Measurements from ENCODE around the gene RGS18. TPM values are rescaled to one million over a fixed set of nuclear protein-coding genes. Genes with fewer than 3 reads are reported as not detected.
"Not testable (repeated sequence)": the region's sequence is repeated elsewhere in the genome, so short reads cannot be mapped to it uniquely, and the experiment has no call there.

The RGS18 gene
- total RNA-seq, 2 experiments from 2014 or later = 0.23 TPM; not detected in 1

DNA sequence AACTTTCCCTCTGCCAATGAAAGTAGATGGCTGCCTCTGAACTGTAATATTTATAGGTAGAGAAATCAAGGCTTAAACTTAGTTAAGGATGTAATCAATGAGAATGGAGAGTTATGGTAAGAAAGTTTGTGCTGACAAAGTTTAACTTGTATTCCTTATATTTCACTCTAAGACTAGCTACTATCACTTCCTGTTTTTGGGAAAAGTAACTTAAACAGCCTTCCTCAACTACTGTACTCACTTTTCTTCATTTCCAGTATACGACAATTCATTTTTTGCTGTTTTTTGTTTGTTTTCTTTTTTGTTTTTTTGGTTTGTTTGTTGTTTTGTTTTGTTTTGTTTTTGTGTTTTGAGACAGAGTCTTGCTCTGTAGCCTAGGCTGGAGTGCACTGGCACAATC lies 3.7 kb downstream of the RGS18 start:
- intact Hi-C loops (cut with micrococcal nuclease) = no loop called here
- TF ChIP-seq, protein P1, sequence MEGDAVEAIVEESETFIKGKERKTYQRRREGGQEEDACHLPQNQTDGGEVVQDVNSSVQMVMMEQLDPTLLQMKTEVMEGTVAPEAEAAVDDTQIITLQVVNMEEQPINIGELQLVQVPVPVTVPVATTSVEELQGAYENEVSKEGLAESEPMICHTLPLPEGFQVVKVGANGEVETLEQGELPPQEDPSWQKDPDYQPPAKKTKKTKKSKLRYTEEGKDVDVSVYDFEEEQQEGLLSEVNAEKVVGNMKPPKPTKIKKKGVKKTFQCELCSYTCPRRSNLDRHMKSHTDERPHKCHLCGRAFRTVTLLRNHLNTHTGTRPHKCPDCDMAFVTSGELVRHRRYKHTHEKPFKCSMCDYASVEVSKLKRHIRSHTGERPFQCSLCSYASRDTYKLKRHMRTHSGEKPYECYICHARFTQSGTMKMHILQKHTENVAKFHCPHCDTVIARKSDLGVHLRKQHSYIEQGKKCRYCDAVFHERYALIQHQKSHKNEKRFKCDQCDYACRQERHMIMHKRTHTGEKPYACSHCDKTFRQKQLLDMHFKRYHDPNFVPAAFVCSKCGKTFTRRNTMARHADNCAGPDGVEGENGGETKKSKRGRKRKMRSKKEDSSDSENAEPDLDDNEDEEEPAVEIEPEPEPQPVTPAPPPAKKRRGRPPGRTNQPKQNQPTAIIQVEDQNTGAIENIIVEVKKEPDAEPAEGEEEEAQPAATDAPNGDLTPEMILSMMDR (IDR thresholded peaks at IDR 0.05) = no peak
- Mint-ChIP-seq H3K36me3 (ENCODE audit: low read depth) (no peaks in the 10 kb centered on the region), H3K4me1 (ENCODE audit: low read depth) (no peaks in the 10 kb centered on the region), H3K4me3 (no peak overlapping the region), H3K27ac (no peak overlapping the region), H3K9me3 (no peaks in the 10 kb centered on the region), H3K27me3 (no peaks in the 10 kb centered on the region)
- ChIA-PET POLR2A (no interaction called here), CTCF (no interaction called here)
- ATAC-seq (no peak), DNase-seq (no peak)

DNA sequence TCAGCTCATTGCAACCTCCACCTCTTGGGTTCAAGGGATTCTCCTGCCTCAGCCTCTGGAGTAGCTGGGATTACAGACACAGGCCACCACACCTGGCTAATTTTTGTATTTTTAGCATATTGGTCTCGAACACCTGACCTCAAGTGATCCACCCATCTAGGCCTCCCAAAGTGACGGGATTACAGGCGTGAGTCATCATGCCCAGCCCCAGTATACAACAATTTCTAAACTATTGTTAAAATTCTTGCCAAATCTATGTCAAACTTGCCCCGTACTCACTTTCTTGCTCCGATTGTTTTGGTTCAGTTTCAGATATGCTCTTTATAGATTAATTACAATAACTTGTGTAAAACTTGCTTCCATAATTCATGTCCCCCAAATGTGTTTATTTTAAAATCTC lies 4.1 kb downstream of the RGS18 start:
- ChIA-PET CTCF (no interaction called here), POLR2A (no interaction called here)
- no peak overlapping the region for H3K27ac Mint-ChIP-seq
- H3K4me1 Mint-ChIP-seq (ENCODE audit: low read depth) = no peaks in the 10 kb centered on the region
- intact Hi-C loops (cut with micrococcal nuclease) = no loop called here
- ATAC-seq (no peak), DNase-seq (no peak)
- no peaks in the 10 kb centered on the region for H3K36me3 Mint-ChIP-seq (ENCODE audit: low read depth)
- TF ChIP-seq, protein P1 (IDR thresholded peaks at IDR 0.05) = no peak
- H3K4me3 Mint-ChIP-seq = no peak overlapping the region
- no peaks in the 10 kb centered on the region for H3K27me3 Mint-ChIP-seq
- no peaks in the 10 kb centered on the region for H3K9me3 Mint-ChIP-seq

DNA sequence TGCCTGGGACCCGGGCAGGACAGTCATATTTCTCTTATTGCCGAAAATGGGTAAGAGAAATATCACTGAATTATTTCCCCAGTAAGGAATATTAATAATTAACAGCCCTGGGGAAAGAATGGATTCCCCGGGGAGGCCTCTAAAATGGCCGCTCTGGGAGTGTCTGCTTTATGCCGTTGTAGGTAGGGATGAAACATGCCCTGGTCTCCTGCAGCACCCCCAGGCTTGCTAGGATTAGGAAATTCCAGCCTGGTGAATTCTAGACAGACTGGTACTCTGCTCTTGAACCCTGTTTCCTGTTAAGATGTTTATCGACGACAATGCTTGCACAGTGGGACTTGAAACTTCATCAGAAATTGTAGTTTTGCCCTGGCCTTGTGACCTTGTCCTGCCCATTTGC lies 6.7 kb downstream of the RGS18 start:
- H3K27me3 Mint-ChIP-seq; H3K36me3 Mint-ChIP-seq (ENCODE audit: low read depth); H3K4me3 Mint-ChIP-seq; CTCF ChIA-PET; ATAC-seq; DNase-seq; intact Hi-C loops (cut with micrococcal nuclease); H3K27ac Mint-ChIP-seq; POLR2A ChIA-PET; H3K9me3 Mint-ChIP-seq; H3K4me1 Mint-ChIP-seq (ENCODE audit: low read depth): not testable (repeated sequence)

DNA sequence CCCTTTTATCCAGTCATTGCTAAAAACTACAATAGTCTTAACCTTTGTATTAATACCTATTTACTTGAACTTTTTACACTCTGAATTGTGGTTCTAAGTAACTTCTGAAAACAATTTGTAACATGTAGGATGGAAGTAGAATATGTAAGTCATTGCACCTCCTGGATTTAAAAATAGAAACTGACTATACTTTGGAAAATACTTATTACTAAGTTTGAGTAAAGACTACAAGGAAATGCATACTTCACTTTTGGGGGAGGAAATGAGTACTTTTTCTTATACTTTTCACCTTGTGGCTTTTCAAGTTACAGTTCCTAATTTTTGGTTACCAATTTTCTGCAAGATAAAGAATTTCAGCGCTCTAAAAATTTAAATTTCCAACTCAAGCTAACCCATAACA lies 8.7 kb downstream of the RGS18 start:
- no peaks in the 10 kb centered on the region for H3K4me1 Mint-ChIP-seq (ENCODE audit: low read depth)
- H3K36me3 Mint-ChIP-seq (ENCODE audit: low read depth) = no peaks in the 10 kb centered on the region
- intact Hi-C loops (cut with micrococcal nuclease) = no loop called here
- no peak for DNase-seq
- TF ChIP-seq, protein P1 (IDR thresholded peaks at IDR 0.05) = no peak
- H3K9me3 Mint-ChIP-seq = no peaks in the 10 kb centered on the region
- no peak for ATAC-seq
- no peak overlapping the region for H3K27ac Mint-ChIP-seq
- H3K4me3 Mint-ChIP-seq = no peak overlapping the region
- ChIA-PET POLR2A (no interaction called here), CTCF (no interaction called here)
- H3K27me3 Mint-ChIP-seq = no peaks in the 10 kb centered on the region

DNA sequence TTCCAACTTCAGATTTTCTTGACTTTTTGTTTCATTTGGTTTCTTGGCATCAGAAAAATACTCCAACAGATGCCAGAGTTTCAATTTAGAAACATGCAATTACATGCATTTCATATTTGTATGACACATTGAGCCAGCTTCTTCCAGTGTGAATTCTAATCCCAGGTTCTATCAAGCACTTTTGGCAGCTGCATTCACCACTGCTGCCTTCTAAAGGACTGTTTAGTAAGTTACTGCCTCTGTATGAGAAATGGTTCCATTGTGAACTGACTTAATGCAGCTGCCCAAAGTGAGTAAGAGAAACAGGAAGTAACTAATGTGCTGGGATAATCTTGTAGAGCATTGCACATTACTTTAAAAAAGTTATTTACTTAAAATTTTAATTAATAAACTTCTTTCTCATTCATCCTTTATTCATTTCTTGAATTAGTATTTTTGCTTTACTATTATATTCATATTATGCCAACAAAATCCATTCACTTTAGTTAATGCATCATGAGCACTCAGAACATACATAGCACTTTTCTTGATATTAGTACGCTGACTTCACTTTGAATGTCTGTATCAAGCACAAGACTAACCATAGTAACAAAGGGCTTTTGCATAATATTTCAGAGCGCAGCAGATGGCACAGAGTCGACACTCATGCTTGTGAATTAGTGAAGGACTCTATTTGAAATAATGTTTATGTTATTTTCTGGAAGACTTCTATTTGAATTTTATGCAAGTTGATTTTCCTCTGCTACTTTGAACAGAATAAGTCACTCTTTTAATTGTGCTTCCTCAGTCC lies 9.8 kb downstream of the RGS18 start:
- Mint-ChIP-seq H3K27me3 (no peaks in the 10 kb centered on the region), H3K4me1 (ENCODE audit: low read depth) (no peaks in the 10 kb centered on the region), H3K9me3 (no peaks in the 10 kb centered on the region), H3K27ac (no peak overlapping the region), H3K4me3 (no peak overlapping the region), H3K36me3 (ENCODE audit: low read depth) (no peaks in the 10 kb centered on the region)
- DNase-seq (no peak), ATAC-seq (no peak)
- POLR2A ChIA-PET = no interaction called here
- CTCF ChIA-PET = no interaction called here
- intact Hi-C loops (cut with micrococcal nuclease) = no loop called here
- TF ChIP-seq, protein P1 (IDR thresholded peaks at IDR 0.05) = no peak

All from activated CD8-positive, alpha-beta T cell treated with anti-CD3 and anti-CD28 coated beads for 36 hours (primary cell).